Measurements from ENCODE around the gene IL32. TPM values are rescaled to one million over a fixed set of nuclear protein-coding genes. Genes with fewer than 3 reads are reported as not detected.

Gene IL32
- polyA plus RNA-seq, 3 donors, result 0.53 to 8.0 (median 5.6) TPM

- TF ChIP-seq, protein P1, sequence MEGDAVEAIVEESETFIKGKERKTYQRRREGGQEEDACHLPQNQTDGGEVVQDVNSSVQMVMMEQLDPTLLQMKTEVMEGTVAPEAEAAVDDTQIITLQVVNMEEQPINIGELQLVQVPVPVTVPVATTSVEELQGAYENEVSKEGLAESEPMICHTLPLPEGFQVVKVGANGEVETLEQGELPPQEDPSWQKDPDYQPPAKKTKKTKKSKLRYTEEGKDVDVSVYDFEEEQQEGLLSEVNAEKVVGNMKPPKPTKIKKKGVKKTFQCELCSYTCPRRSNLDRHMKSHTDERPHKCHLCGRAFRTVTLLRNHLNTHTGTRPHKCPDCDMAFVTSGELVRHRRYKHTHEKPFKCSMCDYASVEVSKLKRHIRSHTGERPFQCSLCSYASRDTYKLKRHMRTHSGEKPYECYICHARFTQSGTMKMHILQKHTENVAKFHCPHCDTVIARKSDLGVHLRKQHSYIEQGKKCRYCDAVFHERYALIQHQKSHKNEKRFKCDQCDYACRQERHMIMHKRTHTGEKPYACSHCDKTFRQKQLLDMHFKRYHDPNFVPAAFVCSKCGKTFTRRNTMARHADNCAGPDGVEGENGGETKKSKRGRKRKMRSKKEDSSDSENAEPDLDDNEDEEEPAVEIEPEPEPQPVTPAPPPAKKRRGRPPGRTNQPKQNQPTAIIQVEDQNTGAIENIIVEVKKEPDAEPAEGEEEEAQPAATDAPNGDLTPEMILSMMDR (IDR thresholded peaks at IDR 0.05), result no peak
- Histone ChIP-seq H3K27ac (ENCODE audit: low read depth in 1 of 2, low read length in 2 of 2) (peak overlapping the region; percentile 19 to 72), H3K27me3 (ENCODE audit: control insufficient read depth in 2 of 2, insufficient read depth in 2 of 2, low read length in 2 of 2) (no peaks in the 10 kb centered on the region), H3K9me3 (replicated peaks in 1 of 2; ENCODE audit: control insufficient read depth in 1 of 2, insufficient read depth in 1 of 2, low read length in 2 of 2) (no peaks in the 10 kb centered on the region), H3K9ac (ENCODE audit: insufficient read depth, low read length, poor library complexity, severe bottlenecking) (peak overlapping the region; percentile 58), H3K4me3 (replicated peaks in 1 of 3; ENCODE audit: low read depth in 2 of 3, low read length in 3 of 3) (peak overlapping the region; percentile 45 to 80 (median 68)), H3K79me2 (ENCODE audit: insufficient read depth, low read length) (peaks cover 15% of the 10 kb centered on the region), H3K4me1 (ENCODE audit: control insufficient read depth in 1 of 2, insufficient read depth in 2 of 2, low read length in 2 of 2) (peaks cover 32% of the 10 kb centered on the region in 2 donors), H3K4me2 (replicated peaks; ENCODE audit: extremely low read depth, low read length, poor library complexity, severe bottlenecking) (peak overlapping the region; percentile 92), H3K36me3 (replicated peaks in 1 of 2; ENCODE audit: control insufficient read depth in 1 of 2, insufficient read depth in 2 of 2, low read length in 2 of 2) (no peaks in the 10 kb centered on the region), H2AFZ (ENCODE audit: insufficient read depth, low read depth, low read length, poor library complexity, severe bottlenecking) (peak overlapping the region; percentile 94), H4K20me1 (ENCODE audit: insufficient read depth, low read length) (no peaks in the 10 kb centered on the region)
- 40% methylated on average over 8 of the region's 14 CpGs for WGBS (ENCODE audit: insufficient coverage)
- peak overlapping the region; percentile 46 to 84 (median 70) for H3K27ac Mint-ChIP-seq
- peak overlapping the region; percentile 85 to 90 for H3K4me3 Mint-ChIP-seq
- H3K9me3 Mint-ChIP-seq, result no peaks in the 10 kb centered on the region
- intact Hi-C loops (cut with micrococcal nuclease), result no loop called here
- peaks cover 44% of the 10 kb centered on the region for H3K4me1 Mint-ChIP-seq
- H3K27me3 Mint-ChIP-seq (ENCODE audit: low read depth in 3 of 3), result peaks cover 0 to 2% (median 0%) of the 10 kb centered on the region in 3 donors
- H3K36me3 Mint-ChIP-seq, result peaks cover 0 to 26% of the 10 kb centered on the region in 2 donors
- DNase-seq, result peak in 2 of 3 donors; percentile 41 to 42
These were observed 21.3 kb downstream of the IL32 start for GRCh38 chr16:3086596-3087242.

DNA sequence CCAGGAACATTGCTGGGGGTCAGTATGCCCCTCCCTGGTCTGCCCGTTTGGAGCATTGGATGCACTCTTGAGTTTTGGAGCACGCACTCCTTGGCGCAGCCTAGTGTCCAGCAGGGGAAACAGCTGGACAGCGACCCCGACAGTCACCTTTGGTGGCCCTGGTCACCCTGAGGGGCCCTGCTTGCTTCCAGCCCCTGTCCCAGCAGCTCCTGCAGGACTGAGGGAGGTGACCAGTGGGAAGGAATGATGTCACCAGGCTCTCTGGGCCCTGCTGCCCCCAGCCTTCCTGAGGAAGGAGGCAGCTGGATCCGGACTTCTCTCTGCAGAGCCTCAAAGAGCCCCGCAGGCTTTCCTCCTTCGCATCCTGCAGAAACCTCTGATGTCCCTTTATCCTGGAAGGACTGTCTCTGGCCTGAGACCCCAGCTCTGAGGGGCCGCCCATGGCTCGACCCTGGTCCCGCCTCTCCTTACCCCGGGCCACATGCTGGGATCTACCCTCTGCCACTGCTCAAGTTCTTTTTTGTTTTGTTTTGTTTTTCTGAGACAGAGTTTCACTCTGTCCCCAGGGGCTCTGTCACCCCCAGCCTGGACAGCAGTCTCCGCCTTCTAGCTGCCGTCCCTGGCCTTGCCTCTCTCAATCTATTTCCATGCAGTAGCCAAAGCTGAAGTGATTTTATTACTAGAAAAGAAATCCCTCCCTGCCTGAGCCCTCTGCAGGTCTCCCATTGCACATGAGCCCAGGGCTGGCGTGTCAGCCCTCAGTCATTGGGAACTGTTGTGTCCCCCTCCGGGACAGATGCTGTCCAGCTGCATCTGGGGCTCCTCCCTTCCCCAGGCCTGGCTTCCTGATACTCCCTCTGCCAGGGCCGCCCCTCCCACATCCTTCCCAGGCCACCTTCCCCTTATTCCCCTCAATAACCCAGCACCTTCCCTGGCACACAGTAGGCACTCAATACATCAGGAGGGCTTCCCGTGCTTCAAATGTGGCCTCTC is 22.1 kb downstream of the IL32 start:
- no peaks in the 10 kb centered on the region for H3K9me3 ChIP-seq (replicated peaks in 1 of 2; ENCODE audit: control insufficient read depth in 1 of 2, insufficient read depth in 1 of 2, low read length in 2 of 2)
- peaks cover 32% of the 10 kb centered on the region in 2 donors for H3K4me1 ChIP-seq (ENCODE audit: control insufficient read depth in 1 of 2, insufficient read depth in 2 of 2, low read length in 2 of 2)
- 22% methylated on average over 16 of the region's 18 CpGs for WGBS (ENCODE audit: insufficient coverage)
- H3K36me3 Mint-ChIP-seq, result peaks cover 0 to 21% of the 10 kb centered on the region in 2 donors
- peak overlapping the region in 1 of 2 donors; percentile 72 for H3K27ac ChIP-seq (ENCODE audit: low read depth in 1 of 2, low read length in 2 of 2)
- H3K27me3 ChIP-seq (ENCODE audit: control insufficient read depth in 2 of 2, insufficient read depth in 2 of 2, low read length in 2 of 2), result no peaks in the 10 kb centered on the region
- TF ChIP-seq, protein P1 (IDR thresholded peaks at IDR 0.05), result peak; percentile 62
- peak in 2 of 3 donors; percentile 25 to 26 for DNase-seq
- H2AFZ ChIP-seq (ENCODE audit: insufficient read depth, low read depth, low read length, poor library complexity, severe bottlenecking), result peak overlapping the region; percentile 94
- no peaks in the 10 kb centered on the region for H4K20me1 ChIP-seq (ENCODE audit: insufficient read depth, low read length)
- peak overlapping the region; percentile 58 for H3K9ac ChIP-seq (ENCODE audit: insufficient read depth, low read length, poor library complexity, severe bottlenecking)
- intact Hi-C loops (cut with micrococcal nuclease), result no loop called here
- peak overlapping the region; percentile 85 to 90 for H3K4me3 Mint-ChIP-seq
- H3K4me1 Mint-ChIP-seq, result peaks cover 44% of the 10 kb centered on the region
- peak overlapping the region; percentile 45 to 80 (median 68) for H3K4me3 ChIP-seq (replicated peaks in 1 of 3; ENCODE audit: low read depth in 2 of 3, low read length in 3 of 3)
- peaks cover 0 to 5% (median 0%) of the 10 kb centered on the region in 3 donors for H3K27me3 Mint-ChIP-seq (ENCODE audit: low read depth in 3 of 3)
- H3K9me3 Mint-ChIP-seq, result no peaks in the 10 kb centered on the region
- H3K27ac Mint-ChIP-seq, result peak overlapping the region in 6 of 7 donors; percentile 46 to 84 (median 74)
- peaks cover 15% of the 10 kb centered on the region for H3K79me2 ChIP-seq (ENCODE audit: insufficient read depth, low read length)
- H3K36me3 ChIP-seq (replicated peaks in 1 of 2; ENCODE audit: control insufficient read depth in 1 of 2, insufficient read depth in 2 of 2, low read length in 2 of 2), result no peaks in the 10 kb centered on the region
- H3K4me2 ChIP-seq (replicated peaks; ENCODE audit: extremely low read depth, low read length, poor library complexity, severe bottlenecking), result peak overlapping the region; percentile 92
